HG03097 (cell line): ENCODE measurements around the gene MGAT4C.

Source experiments
- ATAC-seq: cut with Tn5 transposase; IDR thresholded peaks from one replicate; pipeline ENCODE4 v1.9.1; 2021; ENCODE audit not compliant: unreplicated experiment, low FRiP score

The MGAT4C gene

GRCh38 chr12:86230516-86231146, 25.6 kb downstream of the MGAT4C start:
- no peak for ATAC-seq

DNA sequence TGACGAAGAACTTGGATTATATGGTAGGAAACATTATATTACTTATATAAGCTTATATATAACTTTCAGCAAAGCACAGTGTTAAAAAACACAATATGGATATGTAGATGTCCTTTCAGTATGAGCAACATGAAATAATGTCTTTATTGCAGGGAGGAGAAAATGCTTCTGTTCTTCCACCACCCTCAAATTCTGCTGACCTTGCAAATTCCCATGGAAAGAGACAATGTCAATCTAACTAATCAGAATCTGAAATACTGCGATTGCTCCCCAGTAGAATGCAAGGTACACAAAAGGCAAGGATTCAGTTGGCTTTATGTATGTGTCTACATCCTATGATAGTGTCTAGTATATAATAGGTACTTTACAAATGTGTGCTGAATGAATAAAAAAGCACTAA, 26.4 kb downstream of the MGAT4C start:
- ATAC-seq = no peak

DNA sequence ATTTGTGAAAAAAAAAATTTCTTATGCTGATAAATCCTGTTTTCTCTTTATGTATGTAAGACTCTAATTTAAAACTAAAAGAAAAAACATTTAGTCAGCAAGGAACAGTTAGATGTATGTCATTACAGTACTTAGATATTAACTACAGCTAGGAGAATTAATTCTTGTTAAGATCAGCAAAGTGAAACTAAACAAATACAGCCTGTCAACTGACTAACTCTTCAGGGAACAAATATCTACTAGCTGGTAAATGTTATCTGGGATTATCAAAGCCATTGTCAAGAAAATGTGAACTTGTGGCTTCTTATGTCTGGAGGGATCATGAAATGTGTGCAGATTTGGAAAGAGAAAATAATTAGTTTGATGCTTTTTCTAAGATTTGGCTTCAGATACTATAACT, 27.5 kb downstream of the MGAT4C start:
- ATAC-seq = no peak

DNA sequence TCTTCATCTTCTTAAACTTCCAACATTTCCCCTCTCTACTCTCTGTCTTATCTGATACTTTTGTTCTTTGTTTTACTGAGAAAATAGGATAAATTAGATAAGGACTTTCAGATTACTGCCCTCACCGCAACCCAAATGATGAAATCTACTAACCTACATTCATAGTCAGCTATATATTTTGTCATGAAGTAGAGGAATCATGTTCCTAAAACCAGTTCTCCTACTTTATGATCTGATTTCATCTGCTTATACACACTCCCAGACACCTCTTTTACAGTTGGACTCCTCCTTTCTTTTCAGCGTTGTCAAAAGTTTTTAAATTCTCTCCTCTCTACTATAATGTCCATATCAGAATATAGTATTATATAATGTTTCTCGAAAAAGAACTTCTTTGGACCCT, 29.7 kb downstream of the MGAT4C start:
- no peak for ATAC-seq

- no peak for ATAC-seq
Measured at GRCh38 chr12:86216591-86216990, 39.6 kb downstream of the MGAT4C start.

- no peak for ATAC-seq
Measured at GRCh38 chr12:86213012-86213411, 43.2 kb downstream of the MGAT4C start.

DNA sequence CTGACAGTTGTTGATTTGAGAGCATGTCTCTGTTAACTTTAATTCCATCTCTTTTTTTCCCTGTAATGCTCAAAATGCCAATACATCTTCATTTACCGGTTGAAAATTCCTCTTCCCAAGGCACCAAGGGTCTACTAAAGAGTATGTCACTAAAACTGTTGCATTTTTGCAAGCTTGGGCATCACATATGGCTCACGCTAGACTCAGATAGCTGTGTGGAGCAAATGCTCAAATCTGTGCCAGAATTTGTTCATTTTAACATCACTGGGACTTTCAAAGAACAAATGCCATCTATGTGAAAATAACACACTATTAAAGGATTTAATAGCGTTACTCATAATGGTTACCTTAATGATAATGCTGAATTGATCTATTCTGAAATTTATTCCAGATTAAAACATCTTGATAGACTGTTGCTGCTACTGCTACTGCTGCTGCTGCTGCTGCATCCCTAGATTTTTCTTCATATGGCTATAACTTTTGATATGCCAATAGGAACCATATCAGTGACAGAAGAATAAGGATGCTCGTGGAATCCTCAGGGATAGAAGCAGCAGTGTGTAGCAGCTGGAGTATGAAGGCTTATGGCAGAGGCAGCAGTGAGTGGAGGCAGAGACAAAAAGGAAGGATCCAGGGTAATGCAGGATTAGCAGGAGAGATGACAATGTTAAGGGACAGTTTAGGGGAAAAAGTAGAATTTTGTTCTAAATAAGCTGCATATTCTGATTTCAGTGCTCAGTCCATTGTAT, 57.3 kb downstream of the MGAT4C start:
- no peak for ATAC-seq

DNA sequence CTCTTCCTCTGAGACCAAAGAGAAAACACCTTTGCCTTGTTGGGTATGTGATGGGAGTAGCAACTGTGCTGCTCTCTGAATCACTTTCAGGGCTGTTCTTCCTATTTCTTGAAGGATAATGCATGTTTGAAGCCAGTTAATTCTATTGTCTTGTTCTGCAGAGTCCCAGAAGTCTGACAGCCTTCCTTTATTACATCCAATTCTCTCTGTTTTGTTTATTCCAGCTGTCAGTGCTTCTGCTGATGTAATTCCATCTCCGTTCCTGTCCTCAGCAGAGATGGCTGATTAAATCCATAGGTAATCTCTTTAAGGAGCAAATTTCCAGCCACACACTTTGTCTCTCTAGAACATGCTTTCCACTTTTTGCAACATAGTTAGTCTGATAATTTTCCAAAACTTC, 59.7 kb downstream of the MGAT4C start:
- ATAC-seq = no peak

DNA sequence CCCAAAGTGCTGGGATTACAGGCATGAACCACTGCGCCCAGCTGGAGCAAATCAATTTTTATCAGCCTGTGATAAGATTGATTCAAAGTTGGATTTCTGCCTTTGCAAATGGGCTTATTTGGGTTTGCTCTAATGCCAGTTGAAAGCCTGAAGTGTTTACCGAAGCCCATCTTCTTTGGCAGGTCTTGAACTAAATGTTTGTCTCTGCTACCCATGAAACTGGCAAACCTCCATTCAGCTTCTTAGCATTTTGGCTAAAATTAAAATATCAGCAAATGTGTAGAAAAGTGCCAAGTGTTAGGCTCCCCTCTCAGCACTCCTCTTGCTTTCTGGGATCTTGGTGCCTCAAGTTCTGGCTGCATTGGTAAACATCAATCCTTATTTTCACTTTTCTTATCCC, 61.5 kb downstream of the MGAT4C start:
- ATAC-seq = no peak

GRCh38 chr12:86193931-86194330, 62.3 kb downstream of the MGAT4C start:
- ATAC-seq = no peak

DNA sequence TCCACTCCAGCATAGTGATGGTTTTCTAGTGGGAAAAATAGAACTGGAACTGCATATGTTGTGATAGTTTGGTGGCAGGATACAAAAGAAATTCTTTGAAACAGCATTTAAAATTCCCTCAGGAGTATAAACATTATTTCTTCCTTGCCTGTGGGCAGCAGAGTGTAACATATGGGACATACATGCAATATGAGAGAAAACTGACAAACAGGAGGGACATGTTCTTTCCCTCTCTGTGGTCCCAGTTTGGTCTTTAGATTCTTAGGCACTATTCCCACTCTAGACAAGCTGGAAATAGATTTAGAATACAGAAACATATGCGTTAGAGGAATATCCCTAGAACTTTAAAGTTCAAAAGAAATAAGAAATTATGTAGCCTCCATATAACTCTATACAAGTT, 68.0 kb downstream of the MGAT4C start:
- ATAC-seq = no peak

DNA sequence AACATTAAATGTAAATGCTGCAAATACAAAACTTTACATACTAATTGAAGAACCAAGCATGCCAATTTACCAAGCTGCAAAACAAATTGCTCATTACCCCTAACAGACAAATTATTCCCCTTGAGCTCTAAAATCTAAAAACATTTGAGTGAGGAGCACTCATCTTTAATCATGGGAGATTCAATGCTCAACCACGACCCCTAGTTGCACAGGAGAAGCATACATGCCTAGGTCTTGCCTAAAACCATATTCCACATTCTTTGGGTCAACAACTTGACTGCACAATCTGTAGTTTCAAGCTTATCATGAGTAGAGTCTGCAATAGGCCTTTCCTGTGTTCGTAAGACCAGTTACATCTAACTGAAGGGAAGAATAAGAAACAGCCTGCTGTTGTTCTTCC, 69.7 kb downstream of the MGAT4C start:
- no peak for ATAC-seq

GRCh38 chr12:86179855-86180254, 76.3 kb downstream of the MGAT4C start:
- ATAC-seq = no peak

- no peak for ATAC-seq
Measured at GRCh38 chr12:86174188-86174587, 82.0 kb downstream of the MGAT4C start.

DNA sequence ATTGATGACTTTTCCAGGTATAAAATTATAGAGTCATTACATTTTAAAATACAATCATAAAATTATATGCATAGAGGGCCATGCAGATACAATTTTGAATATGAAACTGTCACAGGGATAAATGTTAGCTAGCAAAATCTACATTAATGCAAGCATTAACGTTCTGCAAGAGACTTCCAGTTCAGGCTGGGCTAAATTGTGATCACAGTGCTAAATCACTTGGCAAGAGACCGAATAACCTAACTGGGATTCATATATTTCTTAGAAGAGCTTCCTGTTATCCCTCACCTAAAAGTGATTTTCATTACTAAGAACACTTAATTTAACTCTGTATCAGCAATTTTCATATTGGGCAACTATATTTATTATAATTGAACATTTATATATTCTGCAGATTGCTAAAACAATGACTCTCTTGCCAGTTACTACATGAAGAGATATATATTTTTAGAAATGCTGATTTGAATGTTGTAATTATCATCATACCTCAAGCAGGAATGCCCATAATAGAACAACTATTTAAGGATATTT, 83.2 kb downstream of the MGAT4C start:
- no peak for ATAC-seq

GRCh38 chr12:86170051-86170450, 86.1 kb downstream of the MGAT4C start:
- ATAC-seq = no peak

- ATAC-seq = no peak
Measured at GRCh38 chr12:86158956-86159355, 97.2 kb downstream of the MGAT4C start.

GRCh38 chr12:86154620-86155019, 101.6 kb downstream of the MGAT4C start:
- ATAC-seq = no peak

DNA sequence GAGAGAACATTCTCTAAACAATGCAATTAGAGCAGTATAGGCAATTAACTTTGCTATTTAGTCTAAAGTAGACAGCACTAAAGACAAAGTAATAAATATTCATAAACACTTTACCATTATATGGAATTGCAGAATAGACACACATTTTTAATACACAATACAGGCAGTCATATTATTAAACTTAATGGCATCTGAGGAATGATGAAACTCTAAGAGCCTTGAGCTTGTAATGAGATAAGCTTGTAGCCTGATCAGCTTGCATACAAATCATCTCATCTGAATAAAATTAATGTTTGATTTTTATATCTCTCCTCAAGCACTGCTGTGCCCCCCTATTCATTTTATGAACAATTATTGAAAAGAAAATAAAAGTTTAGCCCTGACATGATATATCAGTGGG, 107.6 kb downstream of the MGAT4C start:
- no peak for ATAC-seq

GRCh38 chr12:86148071-86148470, 108.1 kb downstream of the MGAT4C start:
- ATAC-seq = no peak

DNA sequence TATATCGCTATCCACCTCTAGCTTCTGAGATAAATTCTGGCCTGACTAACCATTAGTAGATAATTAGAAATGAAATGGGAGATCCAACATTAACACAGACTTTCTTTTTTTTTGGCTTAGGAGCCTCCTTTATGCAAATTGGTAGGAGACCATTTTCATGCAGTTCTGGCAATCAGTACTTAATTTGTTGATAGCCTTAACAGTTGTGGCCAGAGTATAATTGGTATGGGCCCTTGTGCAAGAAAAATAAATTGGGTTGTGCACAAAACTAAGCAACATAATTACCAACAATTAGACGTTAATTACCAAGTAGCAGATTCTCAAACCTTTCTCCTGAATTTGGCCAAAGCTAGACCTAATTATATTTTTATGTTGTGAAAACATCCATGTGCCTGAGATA, 111.0 kb downstream of the MGAT4C start:
- ATAC-seq = no peak

DNA sequence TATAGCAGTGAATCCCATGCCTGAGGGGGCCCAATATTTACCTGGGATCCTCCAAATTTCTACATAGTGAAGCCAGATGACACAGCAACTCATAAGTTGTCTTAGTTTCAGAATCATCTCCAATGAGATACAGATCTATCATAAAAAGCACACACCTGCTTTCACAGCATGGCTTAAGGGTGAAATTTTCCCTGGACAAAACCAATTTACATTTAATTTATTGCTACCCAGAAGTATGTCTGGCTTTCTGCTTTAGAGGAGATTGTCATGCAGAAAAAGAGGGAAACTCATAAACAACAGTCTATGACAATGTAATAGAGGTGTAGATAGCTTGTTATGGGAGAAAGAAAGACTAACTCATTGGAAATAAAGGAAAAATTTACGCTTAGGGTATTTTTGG, 113.0 kb downstream of the MGAT4C start:
- ATAC-seq = no peak
